HFFc6 (cell line): ENCODE measurements around the gene ZNF454. TPM values are rescaled to one million over a fixed set of nuclear protein-coding genes. Genes with fewer than 3 reads are reported as not detected.

ENCODE experiments used
- DNase-seq: peaks from one replicate; pipeline ENCODE4 v3.0.0-alpha.2; 2018
- H3K27ac Mint-ChIP-seq: 2 replicates; pipeline ENCODE4 v1.8.0; 2020; ENCODE audit warnings: mild to moderate bottlenecking, mixed read lengths
- H3K27me3 Mint-ChIP-seq: 2 replicates; pipeline ENCODE4 v1.8.0; 2021; ENCODE audit warnings: mild to moderate bottlenecking, moderate library complexity, mixed read lengths; ENCODE audit not compliant: insufficient read depth
- H3K36me3 Mint-ChIP-seq: 2 replicates; pipeline ENCODE4 v1.8.0; 2021; ENCODE audit warnings: low read depth, mixed read lengths
- H3K4me1 Mint-ChIP-seq: 2 replicates; pipeline ENCODE4 v1.8.0; 2020; ENCODE audit warnings: low read depth, mixed read lengths
- H3K4me3 Mint-ChIP-seq: 2 replicates; pipeline ENCODE4 v1.8.0; 2020; ENCODE audit warnings: mild to moderate bottlenecking, moderate library complexity, mixed read lengths
- H3K9me3 Mint-ChIP-seq: 2 replicates; pipeline ENCODE4 v1.8.0; 2020; ENCODE audit warnings: mild to moderate bottlenecking, mixed read lengths
- total RNA-seq, 6 experiments: library from RNA; stranded (reverse); fragmentation: NEBNext Ultra II Directional; extraction: Animal tissue kit (Norgen Biotek cat#: 25700); gene quantifications; 2 replicates in 1 of 6; 3 replicates in 5 of 6; pipeline ENCODE4 v1.2.3, GENCODE V29; 2021
- TF ChIP-seq, protein P1 (sequence below): fragments of 200-600 bp; sonication (generic); IDR thresholded peaks from 2 replicates; pipeline ENCODE4 v1.5.0; 2021; ENCODE audit warnings: antibody characterized with exemption, mild to moderate bottlenecking

Gene ZNF454
- total RNA-seq, 6 experiments from 2014 or later = not detected

DNA sequence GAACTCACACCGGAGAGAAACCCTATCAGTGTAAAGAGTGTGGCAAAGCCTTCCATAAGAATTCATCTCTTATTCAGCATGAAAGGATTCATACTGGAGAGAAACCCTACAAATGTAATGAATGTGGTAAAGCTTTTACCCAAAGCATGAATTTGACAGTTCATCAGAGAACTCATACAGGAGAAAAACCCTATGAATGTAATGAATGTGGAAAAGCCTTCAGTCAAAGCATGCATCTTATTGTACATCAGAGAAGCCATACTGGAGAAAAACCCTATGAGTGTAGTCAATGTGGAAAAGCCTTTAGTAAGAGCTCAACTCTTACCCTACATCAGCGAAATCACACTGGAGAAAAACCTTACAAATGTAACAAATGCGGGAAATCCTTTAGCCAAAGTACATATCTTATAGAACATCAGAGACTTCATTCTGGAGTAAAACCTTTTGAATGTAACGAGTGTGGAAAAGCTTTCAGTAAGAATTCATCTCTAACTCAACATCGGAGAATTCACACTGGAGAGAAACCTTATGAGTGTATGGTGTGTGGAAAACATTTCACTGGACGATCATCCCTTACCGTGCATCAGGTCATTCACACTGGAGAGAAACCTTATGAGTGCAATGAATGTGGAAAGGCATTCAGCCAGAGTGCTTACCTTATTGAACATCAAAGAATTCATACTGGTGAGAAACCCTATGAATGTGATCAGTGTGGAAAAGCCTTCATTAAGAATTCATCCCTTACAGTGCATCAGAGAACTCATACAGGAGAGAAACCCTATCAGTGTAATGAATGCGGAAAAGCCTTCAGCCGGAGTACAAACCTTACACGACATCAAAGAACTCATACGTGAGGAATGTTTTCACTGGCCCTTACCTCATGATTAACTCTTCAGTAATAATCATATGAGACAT lies 8.9 kb upstream of the ZNF454 start:
- Mint-ChIP-seq H3K4me3 (no peak overlapping the region), H3K4me1 (no peaks in the 10 kb centered on the region), H3K9me3 (peaks cover 99% of the 10 kb centered on the region), H3K36me3 (peaks cover 51% of the 10 kb centered on the region), H3K27me3 (peaks cover 2% of the 10 kb centered on the region), H3K27ac (no peak overlapping the region)
- TF ChIP-seq, protein P1, sequence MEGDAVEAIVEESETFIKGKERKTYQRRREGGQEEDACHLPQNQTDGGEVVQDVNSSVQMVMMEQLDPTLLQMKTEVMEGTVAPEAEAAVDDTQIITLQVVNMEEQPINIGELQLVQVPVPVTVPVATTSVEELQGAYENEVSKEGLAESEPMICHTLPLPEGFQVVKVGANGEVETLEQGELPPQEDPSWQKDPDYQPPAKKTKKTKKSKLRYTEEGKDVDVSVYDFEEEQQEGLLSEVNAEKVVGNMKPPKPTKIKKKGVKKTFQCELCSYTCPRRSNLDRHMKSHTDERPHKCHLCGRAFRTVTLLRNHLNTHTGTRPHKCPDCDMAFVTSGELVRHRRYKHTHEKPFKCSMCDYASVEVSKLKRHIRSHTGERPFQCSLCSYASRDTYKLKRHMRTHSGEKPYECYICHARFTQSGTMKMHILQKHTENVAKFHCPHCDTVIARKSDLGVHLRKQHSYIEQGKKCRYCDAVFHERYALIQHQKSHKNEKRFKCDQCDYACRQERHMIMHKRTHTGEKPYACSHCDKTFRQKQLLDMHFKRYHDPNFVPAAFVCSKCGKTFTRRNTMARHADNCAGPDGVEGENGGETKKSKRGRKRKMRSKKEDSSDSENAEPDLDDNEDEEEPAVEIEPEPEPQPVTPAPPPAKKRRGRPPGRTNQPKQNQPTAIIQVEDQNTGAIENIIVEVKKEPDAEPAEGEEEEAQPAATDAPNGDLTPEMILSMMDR = no peak
- DNase-seq = no peak

GRCh38 chr5:178941361-178941760 lies 363 bp downstream of the ZNF454 start:
- TF ChIP-seq, protein P1 = no peak
- Mint-ChIP-seq H3K4me3 (no peak overlapping the region), H3K9me3 (peaks cover 91% of the 10 kb centered on the region), H3K27ac (no peak overlapping the region), H3K4me1 (no peaks in the 10 kb centered on the region), H3K27me3 (peaks cover 1% of the 10 kb centered on the region), H3K36me3 (peaks cover 11% of the 10 kb centered on the region; the same call in 1 of the 2 replicates)
- no peak for DNase-seq

GRCh38 chr5:178965465-178966055 lies 24.6 kb downstream of the ZNF454 start:
- TF ChIP-seq, protein P1 = no peak
- peaks cover 88% of the 10 kb centered on the region for H3K9me3 Mint-ChIP-seq
- no peak overlapping the region for H3K4me3 Mint-ChIP-seq
- H3K4me1 Mint-ChIP-seq = no peaks in the 10 kb centered on the region
- no peak for DNase-seq
- H3K27me3 Mint-ChIP-seq = no peaks in the 10 kb centered on the region
- H3K27ac Mint-ChIP-seq = no peak overlapping the region
- H3K36me3 Mint-ChIP-seq = peaks cover 65% of the 10 kb centered on the region

DNA sequence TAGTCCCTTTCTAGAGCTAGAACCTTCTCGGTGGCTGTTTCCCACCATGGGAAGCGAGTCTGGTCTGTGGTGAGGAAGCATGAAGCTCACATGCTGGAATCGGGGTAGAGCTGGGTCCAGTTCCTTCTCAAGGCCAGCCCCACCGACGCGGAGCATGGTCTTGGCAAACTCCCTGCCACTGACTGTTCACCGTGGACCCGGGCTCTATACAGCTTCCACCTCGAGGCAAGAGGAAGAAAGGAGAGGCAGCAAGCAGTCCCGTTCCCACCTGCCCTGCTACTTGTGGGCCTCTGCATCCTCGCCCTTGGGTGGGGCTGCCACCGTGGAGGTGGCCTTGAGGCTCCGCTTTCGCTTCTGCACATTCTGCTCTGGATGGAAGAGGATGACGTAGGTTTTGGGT lies 40.4 kb downstream of the ZNF454 start:
- TF ChIP-seq, protein P1 = no peak
- peaks cover 87% of the 10 kb centered on the region for H3K9me3 Mint-ChIP-seq
- peaks cover 15% of the 10 kb centered on the region; the same call in 1 of the 2 replicates for H3K36me3 Mint-ChIP-seq
- no peak for DNase-seq
- no peak overlapping the region for H3K4me3 Mint-ChIP-seq
- no peak overlapping the region for H3K27ac Mint-ChIP-seq
- H3K4me1 Mint-ChIP-seq = no peaks in the 10 kb centered on the region
- no peaks in the 10 kb centered on the region; the same call in 1 of the 2 replicates for H3K27me3 Mint-ChIP-seq

DNA sequence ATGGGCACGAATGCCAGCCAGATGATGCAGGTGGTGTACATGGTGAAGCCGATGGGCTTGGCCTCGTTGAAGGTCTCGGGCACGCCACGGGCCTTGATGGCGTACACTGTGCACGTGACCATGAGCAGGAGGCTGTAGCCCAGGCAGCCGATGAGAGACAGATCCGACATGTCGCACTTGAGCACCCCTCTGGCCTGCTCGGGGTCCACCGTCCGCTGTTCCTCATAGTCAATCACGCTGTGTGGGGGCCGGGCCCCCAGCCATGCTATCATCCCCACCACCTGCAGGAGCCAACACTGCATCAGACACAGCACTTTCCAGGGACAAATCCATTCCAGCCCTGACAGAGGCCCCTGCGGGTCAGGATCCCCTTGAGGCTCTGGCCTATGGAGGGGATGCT lies 41.9 kb downstream of the ZNF454 start:
- Mint-ChIP-seq H3K36me3 (peaks cover 13% of the 10 kb centered on the region; the same call in 1 of the 2 replicates), H3K27me3 (no peaks in the 10 kb centered on the region; the same call in 1 of the 2 replicates), H3K27ac (no peak overlapping the region), H3K4me3 (no peak overlapping the region), H3K4me1 (no peaks in the 10 kb centered on the region), H3K9me3 (peaks cover 83% of the 10 kb centered on the region)
- no peak for DNase-seq
- TF ChIP-seq, protein P1 = no peak
